Neural progenitor cell (in vitro differentiated cells): ENCODE data around the gene HTT. TPM values are rescaled to one million over a fixed set of nuclear protein-coding genes. Genes with fewer than 3 reads are reported as not detected.

Experiments
- DNase-seq: peaks from one replicate; pipeline ENCODE4 v3.0.0-alpha.2; 2016; ENCODE audit warnings: low spot score
- H2AFZ ChIP-seq: fragments of 200-600 bp; sonication (generic); replicated peaks from 2 replicates; pipeline ENCODE4 v1.6.1; 2016; ENCODE audit warnings: antibody characterized with exemption
- H3F3A ChIP-seq: fragments of 200-600 bp; sonication (generic); 2 replicates; pipeline ENCODE4 v1.6.1; 2016; ENCODE audit warnings: antibody characterized with exemption, low read depth
- H3K27ac ChIP-seq: fragments of 200-600 bp; sonication (generic); 2 replicates; pipeline ENCODE4 v1.5.1; 2016; ENCODE audit warnings: mild to moderate bottlenecking
- H3K27me3 ChIP-seq: fragments of 200-600 bp; sonication (generic); 2 replicates; pipeline ENCODE4 v1.6.1; 2016; ENCODE audit warnings: mild to moderate bottlenecking, moderate library complexity
- H3K36me3 ChIP-seq: fragments of 200-600 bp; sonication (generic); 2 replicates; pipeline ENCODE4 v1.5.1; 2016
- H3K4me1 ChIP-seq: fragments of 200-600 bp; sonication (generic); 2 replicates; pipeline ENCODE4 v1.6.1; 2016; ENCODE audit warnings: mixed run types
- H3K4me2 ChIP-seq: fragments of 200-600 bp; sonication (generic); 2 replicates; pipeline ENCODE4 v1.6.1; 2016
- H3K4me3 ChIP-seq: fragments of 200-600 bp; sonication (generic); 2 replicates; pipeline ENCODE4 v1.5.1; 2016
- H3K79me2 ChIP-seq: fragments of 200-600 bp; sonication (generic); 2 replicates; pipeline ENCODE4 v1.6.1; 2016; ENCODE audit warnings: low read depth
- H3K9ac ChIP-seq: fragments of 200-600 bp; sonication (generic); 2 replicates; pipeline ENCODE4 v1.6.1; 2016
- H3K9me3 ChIP-seq: fragments of 200-600 bp; sonication (generic); 2 replicates; pipeline ENCODE4 v1.5.1; 2016; ENCODE audit warnings: low read depth
- H4K20me1 ChIP-seq: fragments of 200-600 bp; sonication (generic); 2 replicates; pipeline ENCODE4 v1.6.1; 2016; ENCODE audit warnings: low read depth
- H3K27ac Mint-ChIP-seq: 3 replicates; pipeline ENCODE4 v1.8.0; 2021; ENCODE audit warnings: mixed read lengths
- H3K27me3 Mint-ChIP-seq: 2 replicates; pipeline ENCODE4 v1.8.0; 2022; ENCODE audit warnings: low read depth, mild to moderate bottlenecking, inconsistent platforms, moderate library complexity, mixed read lengths; ENCODE audit not compliant: insufficient read depth
- H3K36me3 Mint-ChIP-seq: 3 replicates; pipeline ENCODE4 v1.8.0; 2021; ENCODE audit warnings: mixed read lengths
- H3K4me1 Mint-ChIP-seq: 3 replicates; pipeline ENCODE4 v1.8.0; 2021; ENCODE audit warnings: mixed read lengths
- H3K4me3 Mint-ChIP-seq: 3 replicates; pipeline ENCODE4 v1.8.0; 2021; ENCODE audit warnings: mild to moderate bottlenecking, moderate library complexity, mixed read lengths
- H3K9me3 Mint-ChIP-seq: 3 replicates; pipeline ENCODE4 v1.8.0; 2020; ENCODE audit warnings: mixed read lengths
- EZH2 ChIP-seq: fragments of 200-600 bp; sonication (generic); IDR thresholded peaks from 2 replicates; pipeline ENCODE4 v1.6.1; 2017; ENCODE audit warnings: antibody characterized with exemption, mild to moderate bottlenecking, moderate library complexity
- EZH2phosphoT487 ChIP-seq: fragments of 200-600 bp; sonication (generic); IDR thresholded peaks from 2 replicates; pipeline ENCODE4 v1.6.1; 2017; ENCODE audit warnings: antibody characterized with exemption
- total RNA-seq: library from RNA; depleted of rRNA; stranded (reverse); fragments of >200 nt; gene quantifications from 2 replicates; pipeline ENCODE4 v1.2.3, GENCODE V29; 2015; ENCODE audit warnings: low replicate concordance
- TF ChIP-seq, protein P1 (sequence below): fragments of 200-600 bp; sonication (generic); IDR thresholded peaks from 2 replicates; pipeline ENCODE4 v1.5.1; 2017; ENCODE audit warnings: antibody characterized with exemption, mild to moderate bottlenecking

HTT gene
- total RNA-seq, 1 donor from 2014 or later, result 38.9 TPM

DNA sequence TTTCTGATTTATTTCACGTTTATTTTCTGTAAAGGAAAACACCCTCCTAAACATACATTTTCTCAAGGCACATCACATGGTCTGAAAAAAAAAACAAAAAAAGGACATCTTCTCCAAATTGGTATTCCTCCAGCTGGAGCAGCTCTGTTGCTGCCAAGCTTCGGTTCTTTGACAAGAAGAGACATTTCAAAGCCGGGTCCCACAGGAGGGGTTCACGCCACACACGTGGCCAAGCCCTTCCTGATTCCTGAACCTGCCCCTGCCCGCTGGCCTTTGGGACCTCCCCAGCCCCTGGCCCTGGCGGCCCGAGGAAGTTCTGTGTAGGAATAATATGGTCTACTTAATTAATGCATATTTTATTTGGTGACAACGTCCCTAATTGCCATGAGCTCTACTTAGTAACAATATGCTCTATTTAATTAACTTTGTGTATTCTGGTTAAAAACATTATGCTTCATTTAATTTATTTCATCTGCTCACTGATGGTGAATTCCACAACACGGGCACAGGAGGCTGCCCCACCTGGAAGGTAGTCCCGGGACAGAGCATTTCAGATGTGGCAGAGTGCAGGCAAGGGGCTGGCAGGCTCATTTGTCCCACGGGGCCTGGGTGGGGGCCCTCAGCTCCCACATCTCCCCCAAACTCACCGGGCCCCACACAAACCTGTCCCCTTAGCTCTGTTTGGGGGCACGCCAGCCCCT lies 212.9 kb downstream of the HTT start:
- H3K4me3 ChIP-seq, result no peak overlapping the region
- H3K4me2 ChIP-seq, result no peak overlapping the region
- Mint-ChIP-seq H3K4me1 (peaks cover 8% of the 10 kb centered on the region), H3K4me3 (no peak overlapping the region), H3K27ac (no peak overlapping the region), H3K9me3 (peaks cover 10% of the 10 kb centered on the region), H3K27me3 (peaks cover 10% of the 10 kb centered on the region), H3K36me3 (peaks cover 6% of the 10 kb centered on the region)
- H3K36me3 ChIP-seq, result no peaks in the 10 kb centered on the region
- peaks cover 9% of the 10 kb centered on the region for H3K4me1 ChIP-seq
- H3F3A ChIP-seq, result peaks cover 21% of the 10 kb centered on the region
- no peaks in the 10 kb centered on the region for H3K79me2 ChIP-seq
- H2AFZ ChIP-seq, result no peak overlapping the region
- TF ChIP-seq EZH2 (no peak), EZH2phosphoT487 (no peak)
- TF ChIP-seq, protein P1, sequence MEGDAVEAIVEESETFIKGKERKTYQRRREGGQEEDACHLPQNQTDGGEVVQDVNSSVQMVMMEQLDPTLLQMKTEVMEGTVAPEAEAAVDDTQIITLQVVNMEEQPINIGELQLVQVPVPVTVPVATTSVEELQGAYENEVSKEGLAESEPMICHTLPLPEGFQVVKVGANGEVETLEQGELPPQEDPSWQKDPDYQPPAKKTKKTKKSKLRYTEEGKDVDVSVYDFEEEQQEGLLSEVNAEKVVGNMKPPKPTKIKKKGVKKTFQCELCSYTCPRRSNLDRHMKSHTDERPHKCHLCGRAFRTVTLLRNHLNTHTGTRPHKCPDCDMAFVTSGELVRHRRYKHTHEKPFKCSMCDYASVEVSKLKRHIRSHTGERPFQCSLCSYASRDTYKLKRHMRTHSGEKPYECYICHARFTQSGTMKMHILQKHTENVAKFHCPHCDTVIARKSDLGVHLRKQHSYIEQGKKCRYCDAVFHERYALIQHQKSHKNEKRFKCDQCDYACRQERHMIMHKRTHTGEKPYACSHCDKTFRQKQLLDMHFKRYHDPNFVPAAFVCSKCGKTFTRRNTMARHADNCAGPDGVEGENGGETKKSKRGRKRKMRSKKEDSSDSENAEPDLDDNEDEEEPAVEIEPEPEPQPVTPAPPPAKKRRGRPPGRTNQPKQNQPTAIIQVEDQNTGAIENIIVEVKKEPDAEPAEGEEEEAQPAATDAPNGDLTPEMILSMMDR, result no peak
- H3K9me3 ChIP-seq, result no peaks in the 10 kb centered on the region
- no peaks in the 10 kb centered on the region for H3K27me3 ChIP-seq
- no peaks in the 10 kb centered on the region for H4K20me1 ChIP-seq
- DNase-seq, result no peak
- no peak overlapping the region for H3K9ac ChIP-seq
- H3K27ac ChIP-seq, result no peak overlapping the region

DNA sequence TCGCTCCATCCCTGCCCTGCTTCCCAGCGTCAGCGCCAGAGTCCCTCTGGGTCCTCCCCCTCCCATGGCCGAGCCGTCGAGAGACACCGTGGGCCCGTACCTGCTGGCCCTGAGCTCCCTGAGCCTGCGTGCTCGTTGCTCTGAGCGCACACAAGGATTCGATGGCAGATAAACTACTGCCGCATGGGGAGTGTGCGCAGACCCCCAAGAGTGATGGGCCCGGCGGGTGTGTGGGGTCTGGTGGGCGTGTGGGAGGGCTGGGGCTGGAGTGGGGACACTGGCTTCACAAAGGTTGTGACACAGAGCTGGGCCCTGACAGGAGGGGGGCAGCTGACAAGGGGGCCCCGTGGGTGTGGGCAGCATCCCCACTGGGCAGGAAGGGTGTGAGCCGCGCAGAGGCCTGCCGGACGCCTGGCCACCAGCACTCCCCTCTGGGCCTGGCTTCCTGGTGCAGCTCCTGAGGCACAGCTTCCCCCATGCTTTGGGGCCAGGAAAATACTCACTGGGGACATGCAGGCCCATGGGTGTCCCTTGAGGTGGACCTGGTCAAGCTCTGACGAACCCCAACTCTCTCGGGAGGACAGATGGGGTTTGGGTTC lies 213.6 kb downstream of the HTT start:
- no peaks in the 10 kb centered on the region for H3K79me2 ChIP-seq
- peaks cover 5% of the 10 kb centered on the region for H3K9me3 Mint-ChIP-seq
- H4K20me1 ChIP-seq, result no peaks in the 10 kb centered on the region
- DNase-seq, result no peak
- no peak overlapping the region for H3K4me3 Mint-ChIP-seq
- no peaks in the 10 kb centered on the region for H3K27me3 ChIP-seq
- peaks cover 6% of the 10 kb centered on the region for H3K36me3 Mint-ChIP-seq
- no peaks in the 10 kb centered on the region for H3K36me3 ChIP-seq
- peaks cover 9% of the 10 kb centered on the region for H3K4me1 ChIP-seq
- no peak for TF ChIP-seq EZH2phosphoT487
- no peak for TF ChIP-seq EZH2
- TF ChIP-seq, protein P1, result no peak
- no peak overlapping the region for H3K27ac ChIP-seq
- no peak overlapping the region for H3K9ac ChIP-seq
- no peak overlapping the region for H2AFZ ChIP-seq
- H3K27ac Mint-ChIP-seq, result no peak overlapping the region
- no peak overlapping the region for H3K4me3 ChIP-seq
- H3F3A ChIP-seq, result peaks cover 22% of the 10 kb centered on the region
- no peak overlapping the region for H3K4me2 ChIP-seq
- H3K4me1 Mint-ChIP-seq, result peaks cover 8% of the 10 kb centered on the region
- H3K27me3 Mint-ChIP-seq, result peaks cover 10% of the 10 kb centered on the region
- no peaks in the 10 kb centered on the region for H3K9me3 ChIP-seq

DNA sequence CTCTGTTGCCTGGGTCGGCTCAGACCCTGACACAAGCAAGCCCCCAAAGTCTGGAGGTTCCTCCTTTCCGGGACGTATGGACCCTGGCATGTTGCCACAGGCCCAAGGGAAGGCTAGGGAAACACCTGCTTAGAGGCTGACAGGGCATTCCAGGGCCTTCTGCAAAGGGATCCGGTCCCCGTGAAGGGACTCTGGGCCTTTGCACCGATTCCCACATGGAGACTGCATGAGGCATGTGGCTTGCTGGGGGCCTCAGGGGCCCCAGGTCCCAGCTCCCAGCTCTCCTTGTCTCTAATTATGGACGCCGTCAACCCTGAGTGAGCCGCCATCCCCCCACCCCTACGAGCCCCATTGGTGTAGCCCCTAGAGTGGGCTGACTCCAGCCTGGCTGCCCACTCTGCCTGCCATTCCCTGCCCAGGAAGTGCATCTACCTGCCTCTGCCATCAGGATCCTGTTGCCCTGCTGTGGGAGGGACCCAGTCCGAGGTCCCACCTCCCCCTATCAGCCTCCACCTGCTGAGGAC lies 214.2 kb downstream of the HTT start:
- Histone ChIP-seq H3K9ac (no peak overlapping the region), H3K4me3 (no peak overlapping the region), H3K4me1 (peaks cover 9% of the 10 kb centered on the region), H3K9me3 (no peaks in the 10 kb centered on the region), H3F3A (peaks cover 22% of the 10 kb centered on the region), H2AFZ (no peak overlapping the region), H3K4me2 (no peak overlapping the region), H3K36me3 (no peaks in the 10 kb centered on the region), H3K27ac (no peak overlapping the region), H3K27me3 (no peaks in the 10 kb centered on the region), H3K79me2 (peaks cover 3% of the 10 kb centered on the region), H4K20me1 (no peaks in the 10 kb centered on the region)
- H3K9me3 Mint-ChIP-seq, result peaks cover 5% of the 10 kb centered on the region
- H3K36me3 Mint-ChIP-seq, result peaks cover 6% of the 10 kb centered on the region
- H3K27me3 Mint-ChIP-seq, result peaks cover 10% of the 10 kb centered on the region
- peaks cover 11% of the 10 kb centered on the region for H3K4me1 Mint-ChIP-seq
- TF ChIP-seq, protein P1, result no peak
- TF ChIP-seq EZH2 (no peak), EZH2phosphoT487 (no peak)
- H3K27ac Mint-ChIP-seq, result no peak overlapping the region
- H3K4me3 Mint-ChIP-seq, result no peak overlapping the region
- DNase-seq, result no peak
